ENCODE measurements around the gene USP33. TPM values are rescaled to one million over a fixed set of nuclear protein-coding genes. Genes with fewer than 3 reads are reported as not detected.

Gene USP33
- total and polyA plus RNA-seq, 2 of the 13 experiments (the other 11 are each of a cell fraction or from before 2014, with no cell fraction given), result 32.0 to 49.1 TPM

DNA sequence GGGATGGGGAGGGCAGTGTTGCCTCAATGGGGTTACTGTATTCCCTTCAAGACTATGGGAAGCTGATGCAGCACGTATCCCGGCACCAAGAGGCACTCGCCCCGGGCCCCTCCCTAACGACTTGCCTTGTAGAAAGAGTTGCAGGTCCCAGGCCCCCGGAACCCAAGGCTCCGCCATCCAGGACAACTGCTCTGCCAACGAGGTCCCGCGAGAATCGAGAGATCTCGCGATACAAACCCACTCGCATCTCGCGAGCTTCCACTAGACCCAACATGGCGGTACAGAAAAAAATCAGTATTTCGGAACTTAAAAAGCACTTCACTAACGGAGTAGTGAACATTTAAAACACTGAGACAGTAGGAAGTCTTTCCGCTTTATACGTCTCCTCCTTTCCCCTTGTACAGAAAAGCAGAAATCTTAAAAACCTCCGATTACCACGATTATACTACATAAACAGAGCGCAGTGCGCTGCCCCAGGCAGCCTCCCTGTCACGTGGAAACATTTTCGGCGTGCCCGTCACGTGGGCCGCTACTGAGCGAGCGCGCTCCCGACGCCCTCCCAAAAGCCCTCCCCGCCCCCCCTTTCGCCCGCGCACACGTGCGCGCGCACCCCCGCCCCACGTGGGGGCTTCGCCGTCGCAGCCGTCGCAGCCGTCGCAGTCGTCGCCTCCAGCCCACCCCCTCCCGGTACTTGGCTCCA is 77.0 kb downstream of the USP33 start, which contains the start of gene ZZZ3 (continued):
- TF ChIP-seq, protein P1, sequence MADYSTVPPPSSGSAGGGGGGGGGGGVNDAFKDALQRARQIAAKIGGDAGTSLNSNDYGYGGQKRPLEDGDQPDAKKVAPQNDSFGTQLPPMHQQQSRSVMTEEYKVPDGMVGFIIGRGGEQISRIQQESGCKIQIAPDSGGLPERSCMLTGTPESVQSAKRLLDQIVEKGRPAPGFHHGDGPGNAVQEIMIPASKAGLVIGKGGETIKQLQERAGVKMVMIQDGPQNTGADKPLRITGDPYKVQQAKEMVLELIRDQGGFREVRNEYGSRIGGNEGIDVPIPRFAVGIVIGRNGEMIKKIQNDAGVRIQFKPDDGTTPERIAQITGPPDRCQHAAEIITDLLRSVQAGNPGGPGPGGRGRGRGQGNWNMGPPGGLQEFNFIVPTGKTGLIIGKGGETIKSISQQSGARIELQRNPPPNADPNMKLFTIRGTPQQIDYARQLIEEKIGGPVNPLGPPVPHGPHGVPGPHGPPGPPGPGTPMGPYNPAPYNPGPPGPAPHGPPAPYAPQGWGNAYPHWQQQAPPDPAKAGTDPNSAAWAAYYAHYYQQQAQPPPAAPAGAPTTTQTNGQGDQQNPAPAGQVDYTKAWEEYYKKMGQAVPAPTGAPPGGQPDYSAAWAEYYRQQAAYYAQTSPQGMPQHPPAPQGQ (CRISPR knock-in tag; IDR thresholded peaks at IDR 0.05; ENCODE audit: borderline replicate concordance), result no peak
- TF ChIP-seq ZNF160 (CRISPR knock-in tag; IDR thresholded peaks at IDR 0.05) (no peak), CENPT (CRISPR knock-in tag; IDR thresholded peaks at IDR 0.05; ENCODE audit: low read depth) (no peak), ZNF225 (CRISPR knock-in tag; IDR thresholded peaks at IDR 0.05) (no peak), HDAC1 (CRISPR knock-in tag; IDR thresholded peaks at IDR 0.05) (peak; percentile 48; the same call in 1 of the 2 replicates), KLF11 (CRISPR knock-in tag; IDR thresholded peaks at IDR 0.05) (no peak), HNRNPL (IDR thresholded peaks at IDR 0.05; ENCODE audit: low read depth, low read length) (no peak; the same call in 1 of the 2 replicates), HOXA9 (CRISPR knock-in tag; IDR thresholded peaks at IDR 0.05; ENCODE audit: borderline replicate concordance) (no peak), MZF1 (CRISPR knock-in tag; IDR thresholded peaks at IDR 0.05; ENCODE audit: borderline replicate concordance) (no peak)
- TF ChIP-seq, protein P2, sequence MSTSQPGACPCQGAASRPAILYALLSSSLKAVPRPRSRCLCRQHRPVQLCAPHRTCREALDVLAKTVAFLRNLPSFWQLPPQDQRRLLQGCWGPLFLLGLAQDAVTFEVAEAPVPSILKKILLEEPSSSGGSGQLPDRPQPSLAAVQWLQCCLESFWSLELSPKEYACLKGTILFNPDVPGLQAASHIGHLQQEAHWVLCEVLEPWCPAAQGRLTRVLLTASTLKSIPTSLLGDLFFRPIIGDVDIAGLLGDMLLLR (CRISPR knock-in tag; IDR thresholded peaks at IDR 0.05), result no peak
- TF ChIP-seq, protein P3, sequence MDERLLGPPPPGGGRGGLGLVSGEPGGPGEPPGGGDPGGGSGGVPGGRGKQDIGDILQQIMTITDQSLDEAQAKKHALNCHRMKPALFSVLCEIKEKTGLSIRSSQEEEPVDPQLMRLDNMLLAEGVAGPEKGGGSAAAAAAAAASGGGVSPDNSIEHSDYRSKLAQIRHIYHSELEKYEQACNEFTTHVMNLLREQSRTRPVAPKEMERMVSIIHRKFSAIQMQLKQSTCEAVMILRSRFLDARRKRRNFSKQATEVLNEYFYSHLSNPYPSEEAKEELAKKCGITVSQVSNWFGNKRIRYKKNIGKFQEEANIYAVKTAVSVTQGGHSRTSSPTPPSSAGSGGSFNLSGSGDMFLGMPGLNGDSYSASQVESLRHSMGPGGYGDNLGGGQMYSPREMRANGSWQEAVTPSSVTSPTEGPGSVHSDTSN (CRISPR knock-in tag; IDR thresholded peaks at IDR 0.05), result no peak
- TF ChIP-seq, protein P4, sequence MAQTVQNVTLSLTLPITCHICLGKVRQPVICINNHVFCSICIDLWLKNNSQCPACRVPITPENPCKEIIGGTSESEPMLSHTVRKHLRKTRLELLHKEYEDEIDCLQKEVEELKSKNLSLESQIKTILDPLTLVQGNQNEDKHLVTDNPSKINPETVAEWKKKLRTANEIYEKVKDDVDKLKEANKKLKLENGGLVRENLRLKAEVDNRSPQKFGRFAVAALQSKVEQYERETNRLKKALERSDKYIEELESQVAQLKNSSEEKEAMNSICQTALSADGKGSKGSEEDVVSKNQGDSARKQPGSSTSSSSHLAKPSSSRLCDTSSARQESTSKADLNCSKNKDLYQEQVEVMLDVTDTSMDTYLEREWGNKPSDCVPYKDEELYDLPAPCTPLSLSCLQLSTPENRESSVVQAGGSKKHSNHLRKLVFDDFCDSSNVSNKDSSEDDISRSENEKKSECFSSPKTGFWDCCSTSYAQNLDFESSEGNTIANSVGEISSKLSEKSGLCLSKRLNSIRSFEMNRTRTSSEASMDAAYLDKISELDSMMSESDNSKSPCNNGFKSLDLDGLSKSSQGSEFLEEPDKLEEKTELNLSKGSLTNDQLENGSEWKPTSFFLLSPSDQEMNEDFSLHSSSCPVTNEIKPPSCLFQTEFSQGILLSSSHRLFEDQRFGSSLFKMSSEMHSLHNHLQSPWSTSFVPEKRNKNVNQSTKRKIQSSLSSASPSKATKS (CRISPR knock-in tag; IDR thresholded peaks at IDR 0.05), result no peak; the same call in 1 of the 2 replicates
- TF ChIP-seq, protein P5, sequence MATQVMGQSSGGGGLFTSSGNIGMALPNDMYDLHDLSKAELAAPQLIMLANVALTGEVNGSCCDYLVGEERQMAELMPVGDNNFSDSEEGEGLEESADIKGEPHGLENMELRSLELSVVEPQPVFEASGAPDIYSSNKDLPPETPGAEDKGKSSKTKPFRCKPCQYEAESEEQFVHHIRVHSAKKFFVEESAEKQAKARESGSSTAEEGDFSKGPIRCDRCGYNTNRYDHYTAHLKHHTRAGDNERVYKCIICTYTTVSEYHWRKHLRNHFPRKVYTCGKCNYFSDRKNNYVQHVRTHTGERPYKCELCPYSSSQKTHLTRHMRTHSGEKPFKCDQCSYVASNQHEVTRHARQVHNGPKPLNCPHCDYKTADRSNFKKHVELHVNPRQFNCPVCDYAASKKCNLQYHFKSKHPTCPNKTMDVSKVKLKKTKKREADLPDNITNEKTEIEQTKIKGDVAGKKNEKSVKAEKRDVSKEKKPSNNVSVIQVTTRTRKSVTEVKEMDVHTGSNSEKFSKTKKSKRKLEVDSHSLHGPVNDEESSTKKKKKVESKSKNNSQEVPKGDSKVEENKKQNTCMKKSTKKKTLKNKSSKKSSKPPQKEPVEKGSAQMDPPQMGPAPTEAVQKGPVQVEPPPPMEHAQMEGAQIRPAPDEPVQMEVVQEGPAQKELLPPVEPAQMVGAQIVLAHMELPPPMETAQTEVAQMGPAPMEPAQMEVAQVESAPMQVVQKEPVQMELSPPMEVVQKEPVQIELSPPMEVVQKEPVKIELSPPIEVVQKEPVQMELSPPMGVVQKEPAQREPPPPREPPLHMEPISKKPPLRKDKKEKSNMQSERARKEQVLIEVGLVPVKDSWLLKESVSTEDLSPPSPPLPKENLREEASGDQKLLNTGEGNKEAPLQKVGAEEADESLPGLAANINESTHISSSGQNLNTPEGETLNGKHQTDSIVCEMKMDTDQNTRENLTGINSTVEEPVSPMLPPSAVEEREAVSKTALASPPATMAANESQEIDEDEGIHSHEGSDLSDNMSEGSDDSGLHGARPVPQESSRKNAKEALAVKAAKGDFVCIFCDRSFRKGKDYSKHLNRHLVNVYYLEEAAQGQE (IDR thresholded peaks at IDR 0.05; ENCODE audit: borderline replicate concordance in 1 of 2, low read depth in 1 of 2, low read length in 2 of 2), result peak in 1 of 2 experiments; percentile 6; a peak in 1 of 4 replicates
- TF ChIP-seq, protein P6, sequence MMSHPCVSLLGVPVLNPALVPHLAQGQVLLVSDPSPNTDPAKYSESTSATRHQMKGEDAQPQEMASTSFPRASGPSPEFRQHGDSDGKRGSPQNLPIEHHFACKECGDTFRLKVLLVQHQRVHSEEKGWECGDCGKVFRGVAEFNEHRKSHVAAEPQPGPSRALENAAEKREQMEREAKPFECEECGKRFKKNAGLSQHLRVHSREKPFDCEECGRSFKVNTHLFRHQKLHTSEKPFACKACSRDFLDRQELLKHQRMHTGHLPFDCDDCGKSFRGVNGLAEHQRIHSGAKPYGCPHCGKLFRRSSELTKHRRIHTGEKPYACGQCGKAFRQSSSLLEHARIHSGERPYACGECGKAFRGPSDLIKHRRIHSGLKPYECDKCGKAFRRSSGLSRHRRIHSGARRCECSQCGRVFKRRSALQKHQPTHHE (CRISPR knock-in tag; IDR thresholded peaks at IDR 0.05; ENCODE audit: borderline replicate concordance), result peak; percentile 71; the same call in 1 of the 2 replicates
